ENCODE results near the gene VSTM2B. TPM values are rescaled to one million over a fixed set of nuclear protein-coding genes. Genes with fewer than 3 reads are reported as not detected.
A peak's percentile ranks its signal among the peaks of the same experiment; 100 is the strongest.

Gene VSTM2B
- total RNA-seq, 1 experiment from 2014 or later = not detected

DNA sequence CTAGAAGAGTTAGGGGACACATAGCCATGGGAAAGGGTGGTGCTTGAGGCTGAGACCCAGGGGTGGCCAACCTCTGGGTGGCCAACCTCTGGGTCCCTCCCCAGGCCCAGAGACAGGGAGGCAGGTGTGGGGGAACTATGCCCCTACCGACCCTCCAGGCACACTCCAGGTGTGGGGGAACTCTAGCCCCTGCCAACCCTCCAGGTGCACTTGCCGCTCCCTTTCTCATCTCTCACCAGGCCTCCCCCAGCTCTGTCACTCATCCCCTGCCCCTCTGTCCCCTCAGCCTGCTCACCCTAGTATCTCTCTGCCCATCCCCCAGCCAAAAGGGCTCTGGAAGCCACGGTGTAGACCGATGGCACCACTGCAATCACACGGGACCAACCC is 10.6 kb upstream of the VSTM2B start:
- no peak for ATAC-seq
- no TSS peak for BruUV-seq (replicated peaks)
- ChIA-PET POLR2A (no interaction called here), CTCF (interaction anchor here (0.6 kb wide), 1 partner anchor 845 kb away, joined by 3 read pairs; no protein-coding TSS in a partner anchor)
- H3K27ac ChIP-seq (ENCODE audit: low read length) = no peak overlapping the region
- no peaks in the 10 kb centered on the region for H3K36me3 ChIP-seq (ENCODE audit: control insufficient read depth, insufficient read depth, low read length)
- TF ChIP-seq, protein P1, sequence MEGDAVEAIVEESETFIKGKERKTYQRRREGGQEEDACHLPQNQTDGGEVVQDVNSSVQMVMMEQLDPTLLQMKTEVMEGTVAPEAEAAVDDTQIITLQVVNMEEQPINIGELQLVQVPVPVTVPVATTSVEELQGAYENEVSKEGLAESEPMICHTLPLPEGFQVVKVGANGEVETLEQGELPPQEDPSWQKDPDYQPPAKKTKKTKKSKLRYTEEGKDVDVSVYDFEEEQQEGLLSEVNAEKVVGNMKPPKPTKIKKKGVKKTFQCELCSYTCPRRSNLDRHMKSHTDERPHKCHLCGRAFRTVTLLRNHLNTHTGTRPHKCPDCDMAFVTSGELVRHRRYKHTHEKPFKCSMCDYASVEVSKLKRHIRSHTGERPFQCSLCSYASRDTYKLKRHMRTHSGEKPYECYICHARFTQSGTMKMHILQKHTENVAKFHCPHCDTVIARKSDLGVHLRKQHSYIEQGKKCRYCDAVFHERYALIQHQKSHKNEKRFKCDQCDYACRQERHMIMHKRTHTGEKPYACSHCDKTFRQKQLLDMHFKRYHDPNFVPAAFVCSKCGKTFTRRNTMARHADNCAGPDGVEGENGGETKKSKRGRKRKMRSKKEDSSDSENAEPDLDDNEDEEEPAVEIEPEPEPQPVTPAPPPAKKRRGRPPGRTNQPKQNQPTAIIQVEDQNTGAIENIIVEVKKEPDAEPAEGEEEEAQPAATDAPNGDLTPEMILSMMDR (IDR thresholded peaks at IDR 0.05) = no peak
- TF ChIP-seq POLR2AphosphoS5 (IDR thresholded peaks at IDR 0.05; ENCODE audit: low read depth, low read length) = no peak
- TF ChIP-seq SIN3A (IDR thresholded peaks at IDR 0.05; ENCODE audit: borderline replicate concordance, insufficient read depth, low read depth, low read length) = no peak
- no peak for TF ChIP-seq TCF7L2 (IDR thresholded peaks at IDR 0.05; ENCODE audit: low read depth, low read length)
- TF ChIP-seq, protein P2, sequence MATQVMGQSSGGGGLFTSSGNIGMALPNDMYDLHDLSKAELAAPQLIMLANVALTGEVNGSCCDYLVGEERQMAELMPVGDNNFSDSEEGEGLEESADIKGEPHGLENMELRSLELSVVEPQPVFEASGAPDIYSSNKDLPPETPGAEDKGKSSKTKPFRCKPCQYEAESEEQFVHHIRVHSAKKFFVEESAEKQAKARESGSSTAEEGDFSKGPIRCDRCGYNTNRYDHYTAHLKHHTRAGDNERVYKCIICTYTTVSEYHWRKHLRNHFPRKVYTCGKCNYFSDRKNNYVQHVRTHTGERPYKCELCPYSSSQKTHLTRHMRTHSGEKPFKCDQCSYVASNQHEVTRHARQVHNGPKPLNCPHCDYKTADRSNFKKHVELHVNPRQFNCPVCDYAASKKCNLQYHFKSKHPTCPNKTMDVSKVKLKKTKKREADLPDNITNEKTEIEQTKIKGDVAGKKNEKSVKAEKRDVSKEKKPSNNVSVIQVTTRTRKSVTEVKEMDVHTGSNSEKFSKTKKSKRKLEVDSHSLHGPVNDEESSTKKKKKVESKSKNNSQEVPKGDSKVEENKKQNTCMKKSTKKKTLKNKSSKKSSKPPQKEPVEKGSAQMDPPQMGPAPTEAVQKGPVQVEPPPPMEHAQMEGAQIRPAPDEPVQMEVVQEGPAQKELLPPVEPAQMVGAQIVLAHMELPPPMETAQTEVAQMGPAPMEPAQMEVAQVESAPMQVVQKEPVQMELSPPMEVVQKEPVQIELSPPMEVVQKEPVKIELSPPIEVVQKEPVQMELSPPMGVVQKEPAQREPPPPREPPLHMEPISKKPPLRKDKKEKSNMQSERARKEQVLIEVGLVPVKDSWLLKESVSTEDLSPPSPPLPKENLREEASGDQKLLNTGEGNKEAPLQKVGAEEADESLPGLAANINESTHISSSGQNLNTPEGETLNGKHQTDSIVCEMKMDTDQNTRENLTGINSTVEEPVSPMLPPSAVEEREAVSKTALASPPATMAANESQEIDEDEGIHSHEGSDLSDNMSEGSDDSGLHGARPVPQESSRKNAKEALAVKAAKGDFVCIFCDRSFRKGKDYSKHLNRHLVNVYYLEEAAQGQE (IDR thresholded peaks at IDR 0.05; ENCODE audit: insufficient read depth in 1 of 2, low read depth in 2 of 2, low read length in 1 of 2) = no peak
- no peaks in the 10 kb centered on the region for H3K9me3 ChIP-seq (ENCODE audit: control insufficient read depth, insufficient read depth, low read depth, low read length)
- no peak overlapping the region for H3K4me3 ChIP-seq (ENCODE audit: low read depth in 2 of 2, low read length in 2 of 2)
- H3K4me1 ChIP-seq (ENCODE audit: control insufficient read depth, insufficient read depth, low read length) = no peaks in the 10 kb centered on the region
- H3K27me3 ChIP-seq (ENCODE audit: control insufficient read depth, insufficient read depth, low read length) = no peaks in the 10 kb centered on the region; the same call in 1 of the 2 replicates
- no peak for DNase-seq (ENCODE audit: low read depth, low spot score)
- in situ Hi-C loops (cut with HindIII; ENCODE audit: low pct_unique_long_range_greater_than_20kb, low sequenced_read_pairs) = no loop called here
- intact Hi-C loops (cut with micrococcal nuclease; ENCODE audit: unreplicated experiment) = no loop called here

DNA sequence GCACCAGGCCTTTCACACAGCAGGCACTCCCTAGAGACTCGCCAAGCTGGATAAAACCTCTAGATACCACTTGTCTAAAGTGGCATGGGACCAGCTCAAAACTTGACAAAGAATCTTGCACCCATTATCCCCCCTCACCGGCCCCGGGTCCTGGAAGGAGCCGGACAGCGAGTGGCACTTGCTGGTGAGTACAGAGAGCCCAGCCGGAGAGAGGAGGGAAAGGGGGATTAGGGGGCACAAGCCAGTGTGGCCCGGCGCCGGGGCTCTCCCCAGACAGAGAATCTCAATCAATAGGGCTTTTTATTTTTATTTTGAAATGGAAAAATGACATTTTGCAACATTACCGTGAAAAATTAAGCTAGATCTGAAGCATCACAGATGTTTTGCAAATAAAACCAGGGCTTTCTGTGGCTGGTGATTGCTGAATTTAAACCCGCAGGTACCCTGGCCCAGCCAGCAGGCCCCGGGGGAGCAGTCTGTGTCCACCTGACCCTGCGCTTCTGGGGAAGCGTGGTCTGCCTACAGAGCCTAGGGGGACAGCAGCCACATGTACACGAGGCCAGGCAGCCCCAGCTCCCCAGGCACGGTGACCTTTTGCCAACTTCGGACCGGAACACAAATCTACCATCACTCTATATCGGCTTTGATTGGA is 10.0 kb upstream of the VSTM2B start:
- POLR2A ChIA-PET = interaction anchor here (0.6 kb wide), 1 partner anchor 154 kb away, joined by 4 read pairs; no protein-coding TSS in a partner anchor

More for the DNA sequence above, 10.0 kb upstream of the VSTM2B start:
- 0 out of 2 replicates have a peak, but pooled peaks have one; percentile 18 for ATAC-seq
- no peak for TF ChIP-seq TCF7L2 (IDR thresholded peaks at IDR 0.05; ENCODE audit: low read depth, low read length)
- no peak for TF ChIP-seq SIN3A (IDR thresholded peaks at IDR 0.05; ENCODE audit: borderline replicate concordance, insufficient read depth, low read depth, low read length)
- TF ChIP-seq, protein P2 (IDR thresholded peaks at IDR 0.05; ENCODE audit: insufficient read depth in 1 of 2, low read depth in 2 of 2, low read length in 1 of 2) = no peak
- Histone ChIP-seq H3K4me1 (ENCODE audit: control insufficient read depth, insufficient read depth, low read length) (no peaks in the 10 kb centered on the region; the same call in 1 of the 2 replicates), H3K27ac (ENCODE audit: low read length) (no peak overlapping the region), H3K9me3 (ENCODE audit: control insufficient read depth, insufficient read depth, low read depth, low read length) (no peaks in the 10 kb centered on the region), H3K36me3 (ENCODE audit: control insufficient read depth, insufficient read depth, low read length) (no peaks in the 10 kb centered on the region), H3K4me3 (ENCODE audit: low read depth in 2 of 2, low read length in 2 of 2) (no peak overlapping the region), H3K27me3 (ENCODE audit: control insufficient read depth, insufficient read depth, low read length) (peaks cover 2% of the 10 kb centered on the region; the same call in 1 of the 2 replicates)
- in situ Hi-C loops (cut with HindIII; ENCODE audit: low pct_unique_long_range_greater_than_20kb, low sequenced_read_pairs) = no loop called here
- intact Hi-C loops (cut with micrococcal nuclease; ENCODE audit: unreplicated experiment) = no loop called here
- BruUV-seq (replicated peaks) = no TSS peak
- no peak for DNase-seq (ENCODE audit: low read depth, low spot score)
- CTCF ChIA-PET = interaction anchor here (0.6 kb wide), 1 partner anchor 846 kb away, joined by 3 read pairs; no protein-coding TSS in a partner anchor
